Measurements from ENCODE around the gene USP50. TPM values are rescaled to one million over a fixed set of nuclear protein-coding genes. Genes with fewer than 3 reads are reported as not detected.
A peak's percentile ranks its signal among the peaks of the same experiment; 100 is the strongest.
"Not testable (repeated sequence)": the region's sequence is repeated elsewhere in the genome, so short reads cannot be mapped to it uniquely, and the experiment has no call there.

USP50 gene
- total RNA-seq, 1 donor from 2014 or later, result 0.42 TPM

GRCh38 chr15:50543556-50543955 is 2.9 kb downstream of the USP50 start:
- Mint-ChIP-seq H3K36me3 (ENCODE audit: low read depth) (no peaks in the 10 kb centered on the region), H3K27me3 (peaks cover 10% of the 10 kb centered on the region), H3K4me3 (no peak overlapping the region), H3K9me3 (no peaks in the 10 kb centered on the region), H3K27ac (no peak overlapping the region), H3K4me1 (no peaks in the 10 kb centered on the region)
- DNase-seq, result no peak
- intact Hi-C loops (cut with micrococcal nuclease), result no loop called here

- Mint-ChIP-seq H3K27me3 (peaks cover 11% of the 10 kb centered on the region), H3K4me3 (no peak overlapping the region), H3K9me3 (no peaks in the 10 kb centered on the region), H3K4me1 (no peaks in the 10 kb centered on the region), H3K36me3 (ENCODE audit: low read depth) (no peaks in the 10 kb centered on the region), H3K27ac (no peak overlapping the region)
- intact Hi-C loops (cut with micrococcal nuclease), result no loop called here
- DNase-seq, result no peak
Measured at GRCh38 chr15:50542887-50543210, 3.6 kb downstream of the USP50 start.

- H3K27me3 Mint-ChIP-seq, result peaks cover 8% of the 10 kb centered on the region
- DNase-seq, result no peak
- intact Hi-C loops (cut with micrococcal nuclease), result no loop called here
- no peak overlapping the region for H3K4me3 Mint-ChIP-seq
- H3K9me3 Mint-ChIP-seq, result no peaks in the 10 kb centered on the region
- no peaks in the 10 kb centered on the region for H3K36me3 Mint-ChIP-seq (ENCODE audit: low read depth)
- no peak overlapping the region for H3K27ac Mint-ChIP-seq
- peaks cover 2% of the 10 kb centered on the region for H3K4me1 Mint-ChIP-seq
Measured at GRCh38 chr15:50531766-50532165, 14.7 kb downstream of the USP50 start.

- intact Hi-C loops (cut with micrococcal nuclease), result no loop called here
- H3K36me3 Mint-ChIP-seq (ENCODE audit: low read depth), result no peaks in the 10 kb centered on the region
- H3K9me3 Mint-ChIP-seq, result no peaks in the 10 kb centered on the region
- no peak overlapping the region for H3K27ac Mint-ChIP-seq
- H3K4me1 Mint-ChIP-seq, result peaks cover 2% of the 10 kb centered on the region
- H3K4me3 Mint-ChIP-seq, result no peak overlapping the region
- no peak for DNase-seq
- H3K27me3 Mint-ChIP-seq, result peaks cover 7% of the 10 kb centered on the region
Measured at GRCh38 chr15:50531163-50531562, 15.3 kb downstream of the USP50 start.

GRCh38 chr15:50523851-50524251 is 22.6 kb downstream of the USP50 start:
- Mint-ChIP-seq H3K4me1 (no peaks in the 10 kb centered on the region), H3K27me3 (peaks cover 3% of the 10 kb centered on the region), H3K36me3 (ENCODE audit: low read depth) (no peaks in the 10 kb centered on the region), H3K27ac (no peak overlapping the region), H3K4me3 (no peak overlapping the region), H3K9me3 (no peaks in the 10 kb centered on the region)
- intact Hi-C loops (cut with micrococcal nuclease), result no loop called here
- no peak for DNase-seq

GRCh38 chr15:50519740-50520425 is 26.6 kb downstream of the USP50 start:
- Mint-ChIP-seq H3K9me3 (no peaks in the 10 kb centered on the region), H3K27me3 (peaks cover 3% of the 10 kb centered on the region), H3K4me1 (no peaks in the 10 kb centered on the region), H3K4me3 (no peak overlapping the region), H3K36me3 (ENCODE audit: low read depth) (no peaks in the 10 kb centered on the region), H3K27ac (no peak overlapping the region)
- intact Hi-C loops (cut with micrococcal nuclease), result no loop called here
- no peak for DNase-seq

- H3K4me1 Mint-ChIP-seq, result no peaks in the 10 kb centered on the region
Measured at GRCh38 chr15:50513001-50513400, 33.5 kb downstream of the USP50 start.

GRCh38 chr15:50506121-50506520 is 40.3 kb downstream of the USP50 start:
- Mint-ChIP-seq H3K4me3 (no peak overlapping the region), H3K36me3 (ENCODE audit: low read depth) (peaks cover 12% of the 10 kb centered on the region), H3K9me3 (no peaks in the 10 kb centered on the region), H3K27me3 (no peaks in the 10 kb centered on the region), H3K4me1 (peaks cover 4% of the 10 kb centered on the region), H3K27ac (no peak overlapping the region)
- intact Hi-C loops (cut with micrococcal nuclease), result no loop called here
- DNase-seq, result peak; percentile 44

More at GRCh38 chr15:50513001-50513400, 33.5 kb downstream of the USP50 start:
- Mint-ChIP-seq H3K4me3 (no peak overlapping the region), H3K27me3 (no peaks in the 10 kb centered on the region), H3K9me3 (no peaks in the 10 kb centered on the region), H3K36me3 (ENCODE audit: low read depth) (peaks cover 2% of the 10 kb centered on the region), H3K27ac (no peak overlapping the region)
- no peak for DNase-seq
- intact Hi-C loops (cut with micrococcal nuclease), result no loop called here

GRCh38 chr15:50505656-50506055 is 40.8 kb downstream of the USP50 start:
- H3K36me3 Mint-ChIP-seq (ENCODE audit: low read depth), result peaks cover 12% of the 10 kb centered on the region
- peak; percentile 37 for DNase-seq
- H3K4me3 Mint-ChIP-seq; H3K27me3 Mint-ChIP-seq; intact Hi-C loops (cut with micrococcal nuclease); H3K9me3 Mint-ChIP-seq; H3K27ac Mint-ChIP-seq; H3K4me1 Mint-ChIP-seq: not testable (repeated sequence)

- peak; percentile 52 for DNase-seq
- Mint-ChIP-seq H3K4me3 (no peak overlapping the region), H3K9me3 (no peaks in the 10 kb centered on the region), H3K4me1 (peaks cover 4% of the 10 kb centered on the region), H3K27me3 (no peaks in the 10 kb centered on the region), H3K36me3 (ENCODE audit: low read depth) (peaks cover 24% of the 10 kb centered on the region), H3K27ac (no peak overlapping the region)
- intact Hi-C loops (cut with micrococcal nuclease), result no loop called here
Measured at GRCh38 chr15:50503144-50503543, 43.3 kb downstream of the USP50 start.

- no peaks in the 10 kb centered on the region for H3K9me3 Mint-ChIP-seq
- H3K27ac Mint-ChIP-seq, result no peak overlapping the region
- no peak overlapping the region for H3K4me3 Mint-ChIP-seq
- intact Hi-C loops (cut with micrococcal nuclease), result no loop called here
- no peak for DNase-seq
- no peaks in the 10 kb centered on the region for H3K27me3 Mint-ChIP-seq
- H3K4me1 Mint-ChIP-seq, result peaks cover 4% of the 10 kb centered on the region
- peaks cover 28% of the 10 kb centered on the region for H3K36me3 Mint-ChIP-seq (ENCODE audit: low read depth)
Measured at GRCh38 chr15:50501815-50502214, 44.7 kb downstream of the USP50 start.

- no peak for DNase-seq
- H3K36me3 Mint-ChIP-seq (ENCODE audit: low read depth), result peaks cover 37% of the 10 kb centered on the region
- no peak overlapping the region for H3K4me3 Mint-ChIP-seq
- no peak overlapping the region for H3K27ac Mint-ChIP-seq
- H3K4me1 Mint-ChIP-seq, result peaks cover 4% of the 10 kb centered on the region
- intact Hi-C loops (cut with micrococcal nuclease), result no loop called here
- H3K27me3 Mint-ChIP-seq, result no peaks in the 10 kb centered on the region
- no peaks in the 10 kb centered on the region for H3K9me3 Mint-ChIP-seq
Measured at GRCh38 chr15:50500352-50500751, 46.1 kb downstream of the USP50 start.

- intact Hi-C loops (cut with micrococcal nuclease), result no loop called here
- no peak for DNase-seq
- H3K27ac Mint-ChIP-seq, result no peak overlapping the region
- H3K9me3 Mint-ChIP-seq, result no peaks in the 10 kb centered on the region
- peaks cover 50% of the 10 kb centered on the region for H3K36me3 Mint-ChIP-seq (ENCODE audit: low read depth)
- no peaks in the 10 kb centered on the region for H3K4me1 Mint-ChIP-seq
- H3K27me3 Mint-ChIP-seq, result no peaks in the 10 kb centered on the region
- no peak overlapping the region for H3K4me3 Mint-ChIP-seq
Measured at GRCh38 chr15:50496692-50497091, 49.8 kb downstream of the USP50 start.

- H3K27me3 Mint-ChIP-seq; H3K27ac Mint-ChIP-seq; intact Hi-C loops (cut with micrococcal nuclease); H3K9me3 Mint-ChIP-seq; H3K4me3 Mint-ChIP-seq; H3K4me1 Mint-ChIP-seq; DNase-seq: not testable (repeated sequence)
- peaks cover 53% of the 10 kb centered on the region for H3K36me3 Mint-ChIP-seq (ENCODE audit: low read depth)
Measured at GRCh38 chr15:50494547-50494946, 51.9 kb downstream of the USP50 start.

- H3K9me3 Mint-ChIP-seq, result no peaks in the 10 kb centered on the region
- no peak overlapping the region for H3K4me3 Mint-ChIP-seq
- no peaks in the 10 kb centered on the region for H3K27me3 Mint-ChIP-seq
- H3K4me1 Mint-ChIP-seq, result no peaks in the 10 kb centered on the region
- no peak for DNase-seq
- intact Hi-C loops (cut with micrococcal nuclease), result no loop called here
- H3K36me3 Mint-ChIP-seq (ENCODE audit: low read depth), result peaks cover 49% of the 10 kb centered on the region
- peak overlapping the region; percentile 40 for H3K27ac Mint-ChIP-seq
Measured at GRCh38 chr15:50493625-50494024, 52.8 kb downstream of the USP50 start.

All from activated CD4-positive, alpha-beta T cell treated with anti-CD3 and anti-CD28 coated beads, Interleukin-2, amount 10 ng/mL, durations not matched to agents 24 days and 14 days (primary cell).